HepG2 (cell line): Measurements from ENCODE around the gene RAB24. TPM values are rescaled to one million over a fixed set of nuclear protein-coding genes. Genes with fewer than 3 reads are reported as not detected.

Experiments
- ARNT2 ChIP-seq: sonication (generic); formaldehyde crosslinking; IDR thresholded peaks from 2 replicates; pipeline ENCODE4 v1.8.0; 2022; ENCODE audit warnings: mild to moderate bottlenecking, low read depth, missing genetic modification reagents, moderate library complexity
- ETV5 ChIP-seq: IDR thresholded peaks from 2 replicates; pipeline ENCODE4 v1.6.1; 2018; ENCODE audit warnings: missing biosample characterization, missing genetic modification reagents, inconsistent platforms, borderline replicate concordance
- GMEB2 ChIP-seq: IDR thresholded peaks from 2 replicates; pipeline ENCODE4 v1.6.1; 2016; ENCODE audit warnings: missing biosample characterization, missing genetic modification reagents, low read depth
- IKZF4 ChIP-seq: sonication (generic); formaldehyde crosslinking; IDR thresholded peaks from 2 replicates; pipeline ENCODE4 v1.5.1; 2020; ENCODE audit warnings: borderline replicate concordance, mild to moderate bottlenecking, low read depth, missing genetic modification reagents; ENCODE audit errors: not compliant biosample characterization
- KDM4B ChIP-seq: sonication (generic); formaldehyde crosslinking; IDR thresholded peaks from 2 replicates; pipeline ENCODE4 v1.4.0; 2020; ENCODE audit warnings: missing genetic modification reagents
- LCORL ChIP-seq, 2 experiments: fragments of 450-650 bp in 1 of 2; sonication (generic) in 1 of 2; formaldehyde crosslinking in 1 of 2; IDR thresholded peaks; 2 replicates each; pipeline versions ENCODE4 v1.5.0 to v1.6.1; 2017 to 2020; ENCODE audit warnings: antibody characterized with exemption in 1 of 2, missing genetic modification reagents in 1 of 2
- MTA1 ChIP-seq: sonication (generic); formaldehyde crosslinking; IDR thresholded peaks from 2 replicates; pipeline ENCODE4 v1.4.0; 2020; ENCODE audit warnings: missing genetic modification reagents, mild to moderate bottlenecking, borderline replicate concordance
- NBN ChIP-seq: fragments of 450-650 bp; conservative IDR thresholded peaks from 2 replicates; pipeline ENCODE4 v1.6.1; 2017
- SIN3A ChIP-seq: IDR thresholded peaks from 2 replicates; pipeline ENCODE4 v1.6.1; 2011; ENCODE audit warnings: low read depth, mild to moderate bottlenecking, control low read depth, low read length, borderline replicate concordance
- SNAPC4 ChIP-seq: sonication (generic); formaldehyde crosslinking; IDR thresholded peaks from 2 replicates; pipeline ENCODE4 v1.4.0; 2020; ENCODE audit warnings: mild to moderate bottlenecking, missing genetic modification reagents
- ZFP36L2 ChIP-seq: sonication (generic); formaldehyde crosslinking; IDR thresholded peaks from 2 replicates; pipeline ENCODE4 v1.4.0; 2020; ENCODE audit warnings: missing genetic modification reagents
- ZNF160 ChIP-seq: sonication (generic); formaldehyde crosslinking; IDR thresholded peaks from 2 replicates; pipeline ENCODE4 v1.8.0; 2022; ENCODE audit warnings: mild to moderate bottlenecking, inconsistent platforms, missing genetic modification reagents
- ZNF44 ChIP-seq: sonication (generic); formaldehyde crosslinking; IDR thresholded peaks from 2 replicates; pipeline ENCODE4 v1.5.1; 2020; ENCODE audit warnings: mild to moderate bottlenecking, missing genetic modification reagents
- ZNF441 ChIP-seq: sonication (generic); formaldehyde crosslinking; IDR thresholded peaks from 2 replicates; pipeline ENCODE4 v1.7.0; 2021; ENCODE audit warnings: missing genetic modification reagents, borderline replicate concordance
- ZNF687 ChIP-seq: sonication (generic); formaldehyde crosslinking; IDR thresholded peaks from 2 replicates; pipeline ENCODE4 v1.5.1; 2020; ENCODE audit warnings: mild to moderate bottlenecking, missing genetic modification reagents, moderate library complexity
- ZNF75D ChIP-seq: sonication (generic); formaldehyde crosslinking; IDR thresholded peaks from 2 replicates; pipeline ENCODE4 v1.8.1; 2023; ENCODE audit warnings: missing genetic modification reagents, mild to moderate bottlenecking, borderline replicate concordance
- ZNF768 ChIP-seq: sonication (generic); formaldehyde crosslinking; IDR thresholded peaks from 2 replicates; pipeline ENCODE4 v1.4.0; 2020; ENCODE audit warnings: missing genetic modification reagents
- ZNF891 ChIP-seq: sonication (generic); formaldehyde crosslinking; IDR thresholded peaks from 2 replicates; pipeline ENCODE4 v1.5.0; 2020; ENCODE audit warnings: mild to moderate bottlenecking, missing genetic modification reagents
- polyA plus RNA-seq, 8 experiments: library from polyadenylated mRNA; depleted of rRNA in 3 of 8; stranded (reverse) in 7 of 8; unstranded in 1 of 8; fragments of >200 nt; fragmentation: Illumina TruSeq in 4 of 8; extraction: Trizol in 4 of 8; gene quantifications; 2 replicates each; pipeline versions ENCODE4 v1.2.1 to v1.2.3, GENCODE V29; 2011 to 2016; ENCODE audit warnings: low read depth in 4 of 8, missing spikeins in 1 of 8, mixed read lengths in 1 of 8; ENCODE audit not compliant: insufficient read depth in 1 of 8
- total RNA-seq, 5 experiments: library from RNA; depleted of rRNA; stranded (reverse); fragments of >200 nt; fragmentation: Illumina TruSeq; extraction: Trizol; gene quantifications; 2 replicates each; pipeline ENCODE4 v1.2.3, GENCODE V29; 2016; ENCODE audit warnings: low read depth in 1 of 5

Gene RAB24
- total and polyA plus RNA-seq, 2 of the 13 experiments (the other 11 are each of a cell fraction or from before 2014, with no cell fraction given) = 22.9 to 63.7 TPM

DNA sequence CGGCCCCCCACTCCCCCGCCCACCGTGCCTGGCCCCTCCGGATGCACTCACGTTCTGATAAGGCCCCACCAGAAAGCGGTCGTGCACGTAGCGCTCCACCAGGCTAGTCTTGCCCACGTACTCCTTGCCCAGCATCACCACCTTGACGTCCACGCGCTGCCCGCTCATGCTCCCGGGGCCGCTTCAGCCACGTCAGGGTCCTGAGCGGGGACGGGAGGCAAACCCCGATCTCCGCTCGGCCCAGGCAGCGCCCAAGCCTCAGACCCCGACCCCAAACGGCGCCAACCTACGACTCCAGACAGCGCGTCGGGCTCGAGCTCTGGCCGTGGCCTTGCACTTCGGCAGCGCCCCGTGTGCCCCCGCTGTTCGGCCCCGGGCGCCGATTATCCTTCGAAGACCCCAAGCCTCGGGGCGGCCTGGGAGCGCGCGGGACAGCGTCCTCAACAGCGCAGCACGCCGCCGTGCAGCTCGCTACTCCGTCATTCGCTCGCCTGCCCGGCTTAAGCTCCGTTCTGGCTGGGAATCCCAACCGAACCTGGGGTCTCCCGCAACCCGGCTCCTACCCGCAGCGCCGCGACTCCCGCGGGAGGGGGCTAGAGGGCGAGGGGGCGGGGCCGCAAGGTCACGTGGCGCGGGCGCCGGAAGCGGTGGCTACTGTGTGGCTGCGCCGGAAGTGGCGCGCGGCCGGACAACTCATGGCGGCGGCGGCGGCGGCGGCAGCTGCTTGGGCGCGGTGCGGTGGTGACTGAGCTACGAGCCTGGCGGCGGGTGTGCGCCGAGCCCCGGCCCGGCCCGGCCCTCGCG lies at the start of gene RAB24, which contains the start of gene PRELID1 (continued):
- TF ChIP-seq LCORL (IDR thresholded peaks at IDR 0.05) (no peak), LCORL (CRISPR knock-in tag; IDR thresholded peaks at IDR 0.05) (peak; percentile 79), ZNF441 (CRISPR knock-in tag) (peak; percentile 13; the same call in 1 of the 2 replicates), ETV5 (CRISPR knock-in tag) (peak; percentile 78), ZNF75D (CRISPR knock-in tag) (no peak), IKZF4 (CRISPR knock-in tag) (peak; percentile 59), ZNF160 (CRISPR knock-in tag) (peak; percentile 49; the same call in 1 of the 2 replicates), MTA1 (CRISPR knock-in tag) (peak; percentile 81; the same call in 1 of the 2 replicates), ZNF44 (CRISPR knock-in tag) (peak; percentile 55; the same call in 1 of the 2 replicates), NBN (no peak), ZNF891 (CRISPR knock-in tag) (peak; percentile 84), ZFP36L2 (CRISPR knock-in tag) (no peak), SIN3A (peak; percentile 42; the same call in 1 of the 2 replicates), KDM4B (CRISPR knock-in tag) (peak; percentile 89), GMEB2 (no peak), SNAPC4 (CRISPR knock-in tag) (no peak), ZNF768 (CRISPR knock-in tag) (peak; percentile 12; the same call in 1 of the 2 replicates), ARNT2 (CRISPR knock-in tag) (peak; percentile 92), ZNF687 (peak; percentile 96)
